GM21515 (cell line): ENCODE results near the gene FREM1.

ENCODE experiments used
- ATAC-seq: cut with Tn5 transposase; IDR thresholded peaks from one replicate; pipeline ENCODE4 v1.9.1; 2021; ENCODE audit not compliant: unreplicated experiment

Gene FREM1

GRCh38 chr9:14909601-14909960, 647 bp downstream of the FREM1 start:
- ATAC-seq = no peak

DNA sequence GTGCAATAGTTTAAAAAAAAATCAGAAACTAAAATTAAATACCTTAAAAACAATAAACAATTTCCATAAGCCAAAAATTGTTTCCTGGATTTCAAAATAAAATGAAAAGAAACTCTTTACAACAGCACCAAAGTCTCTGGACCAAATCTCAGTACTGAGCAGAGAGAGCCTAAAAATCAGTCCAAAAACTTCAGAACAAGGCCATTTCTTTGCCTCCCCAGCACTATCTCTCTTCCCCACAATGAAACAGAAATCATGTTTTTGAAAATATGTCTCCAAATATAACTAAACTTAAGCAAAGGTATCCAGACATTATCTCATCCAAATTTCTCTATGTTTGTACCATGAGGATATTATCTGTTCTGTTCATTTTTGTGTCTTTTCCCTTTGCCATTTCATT, 1.0 kb downstream of the FREM1 start:
- ATAC-seq = no peak

DNA sequence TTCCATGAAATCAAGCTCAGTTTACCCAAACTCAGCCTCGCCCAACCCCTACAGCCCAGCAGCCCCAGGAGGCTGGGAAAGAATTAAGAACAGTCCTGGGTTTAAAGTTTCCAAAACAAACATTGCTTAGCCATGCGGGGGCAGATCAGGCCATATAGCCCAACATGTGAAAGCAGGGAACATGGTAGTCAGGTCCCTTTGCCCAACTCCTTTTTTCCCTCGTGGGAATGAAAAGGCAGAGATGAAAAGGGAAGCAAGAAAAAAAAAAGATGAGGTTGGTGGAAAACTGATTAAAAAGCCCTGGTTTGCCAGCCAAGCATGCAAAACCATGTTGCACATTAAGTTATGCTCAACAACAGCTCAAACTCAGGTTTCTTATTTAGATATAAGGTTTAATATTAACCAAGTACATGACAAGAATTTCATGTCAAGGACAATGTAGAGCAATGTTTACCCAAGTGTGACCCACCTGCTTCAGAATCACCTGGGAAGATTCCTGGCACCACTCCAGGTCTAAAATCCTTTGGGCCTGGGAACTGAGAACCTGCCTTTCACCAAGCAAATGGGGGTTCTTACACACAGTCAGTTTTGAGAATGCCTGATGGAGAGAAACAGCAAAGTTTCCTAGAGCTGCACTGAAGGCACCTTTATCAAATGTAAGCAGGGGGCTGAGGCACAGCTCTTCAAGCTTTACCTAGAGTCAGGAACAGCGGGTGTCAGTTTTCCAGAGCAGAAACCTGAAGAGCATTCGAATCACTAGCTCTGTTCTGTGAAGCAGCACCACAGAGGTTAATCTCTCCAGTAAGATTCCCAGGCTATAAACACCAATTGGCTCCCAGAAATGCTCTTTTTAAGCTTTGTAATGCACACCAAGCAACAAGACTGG, 1.7 kb downstream of the FREM1 start:
- ATAC-seq = no peak

- no peak for ATAC-seq
Measured at GRCh38 chr9:14907696-14908095, 2.5 kb downstream of the FREM1 start.

GRCh38 chr9:14907360-14907685, 2.9 kb downstream of the FREM1 start:
- ATAC-seq = no peak

GRCh38 chr9:14906644-14907359, 3.4 kb downstream of the FREM1 start:
- no peak for ATAC-seq

- no peak for ATAC-seq
Measured at GRCh38 chr9:14906000-14906399, 4.2 kb downstream of the FREM1 start.

GRCh38 chr9:14903040-14903439, 7.2 kb downstream of the FREM1 start:
- ATAC-seq = no peak

DNA sequence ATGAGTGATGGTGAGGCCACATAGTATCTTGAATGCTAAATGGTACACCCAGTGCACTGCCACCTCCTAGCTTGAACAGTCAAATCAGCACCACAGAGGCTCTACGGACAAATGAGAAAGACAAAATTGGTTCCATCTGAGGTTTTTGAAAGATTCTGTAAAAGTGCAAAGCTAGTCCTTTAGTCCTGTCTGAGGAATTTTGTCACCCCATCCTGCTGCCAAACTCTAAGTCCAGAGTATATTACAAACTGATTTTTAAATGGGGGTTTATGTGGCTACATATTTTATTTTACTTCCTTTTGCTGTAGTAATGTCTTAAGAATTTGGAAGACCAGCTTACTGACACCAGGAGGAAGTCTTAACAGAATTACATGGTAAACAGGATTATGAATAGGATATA, 7.7 kb downstream of the FREM1 start:
- ATAC-seq = no peak

- no peak for ATAC-seq
Measured at GRCh38 chr9:14899815-14900193, 10.4 kb downstream of the FREM1 start.

DNA sequence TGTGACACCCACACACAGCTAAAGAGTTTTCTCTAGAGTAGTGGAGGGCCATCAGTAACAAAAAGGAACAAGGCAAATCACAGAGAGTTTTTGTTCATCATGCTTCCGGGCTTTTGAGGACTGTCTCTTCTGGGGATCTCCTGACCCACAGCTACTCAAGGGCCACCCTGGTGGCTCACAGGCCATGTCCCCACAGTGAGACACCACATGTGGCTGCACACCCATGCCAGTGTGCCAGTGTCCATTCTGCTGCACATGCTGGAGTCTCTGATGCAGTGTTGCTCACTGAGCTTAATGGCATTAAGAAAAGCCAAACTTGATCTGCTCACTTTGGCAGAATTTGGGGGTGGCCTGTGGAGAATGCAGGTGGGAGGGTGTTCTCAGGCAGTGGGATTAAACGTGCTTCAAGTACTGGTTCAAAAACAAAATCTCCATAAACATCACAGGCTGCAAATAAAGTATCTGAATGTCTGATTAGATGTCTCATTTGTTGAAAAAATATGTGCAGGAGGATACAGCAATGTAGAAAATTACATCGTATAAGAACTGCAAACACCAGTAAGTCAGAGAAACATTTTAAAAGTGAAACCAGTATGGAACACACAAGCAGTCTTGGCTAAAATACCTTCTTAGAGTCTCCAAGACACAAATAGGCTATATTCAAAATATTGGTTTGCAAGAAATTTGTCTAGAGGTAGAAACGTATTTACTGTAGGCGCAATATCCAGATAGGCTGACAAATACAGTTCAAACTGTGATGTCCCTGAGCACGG, 11.0 kb downstream of the FREM1 start:
- no peak for ATAC-seq

- no peak for ATAC-seq
Measured at GRCh38 chr9:14895806-14896205, 14.4 kb downstream of the FREM1 start.

DNA sequence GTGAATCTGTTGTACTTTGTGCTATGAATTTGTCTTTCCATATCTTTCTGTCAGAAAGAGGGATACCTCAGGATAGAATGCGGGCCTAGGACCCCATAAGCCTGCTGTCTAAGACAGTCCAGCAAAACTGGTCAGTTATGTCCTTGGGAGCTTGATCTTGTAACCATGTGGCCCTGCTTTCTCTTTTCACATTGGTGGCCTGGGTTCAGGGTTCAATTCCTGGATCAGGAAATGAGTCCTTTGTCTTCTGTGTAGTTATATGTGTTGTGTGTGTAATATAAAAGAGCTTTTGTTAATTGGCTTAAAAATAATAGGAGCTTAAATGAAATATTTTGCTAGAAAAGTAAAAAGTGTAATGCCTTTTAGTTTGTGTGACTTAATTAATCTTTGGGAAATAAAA, 16.9 kb downstream of the FREM1 start:
- ATAC-seq = no peak

- ATAC-seq = no peak
Measured at GRCh38 chr9:14891332-14891731, 18.9 kb downstream of the FREM1 start.

GRCh38 chr9:14889451-14889850, 20.8 kb downstream of the FREM1 start:
- no peak for ATAC-seq

GRCh38 chr9:14888875-14889274, 21.4 kb downstream of the FREM1 start:
- ATAC-seq = no peak

GRCh38 chr9:14888272-14888671, 22.0 kb downstream of the FREM1 start:
- ATAC-seq = no peak

DNA sequence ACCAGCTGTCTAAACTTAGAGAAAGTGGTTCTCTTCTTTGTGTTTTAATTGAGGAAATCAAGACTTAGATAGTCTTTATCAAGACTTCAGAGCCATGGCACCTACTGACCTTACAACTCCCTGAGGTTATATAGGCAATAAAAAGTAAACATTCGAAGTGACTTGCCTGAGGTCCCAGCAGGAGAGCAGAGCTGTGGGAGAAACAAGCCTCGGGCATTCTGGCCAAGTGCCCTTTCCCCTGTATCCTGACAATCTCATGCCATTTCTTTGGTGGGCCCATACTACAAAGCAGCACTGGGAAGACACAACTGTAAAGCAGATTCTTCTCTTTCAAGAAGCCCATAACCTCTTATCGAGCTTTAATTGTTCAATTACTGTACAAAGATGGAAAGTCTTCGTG, 23.1 kb downstream of the FREM1 start:
- ATAC-seq = no peak

- ATAC-seq = no peak
Measured at GRCh38 chr9:14883310-14883944, 26.8 kb downstream of the FREM1 start.

GRCh38 chr9:14882090-14882489, 28.1 kb downstream of the FREM1 start:
- no peak for ATAC-seq

DNA sequence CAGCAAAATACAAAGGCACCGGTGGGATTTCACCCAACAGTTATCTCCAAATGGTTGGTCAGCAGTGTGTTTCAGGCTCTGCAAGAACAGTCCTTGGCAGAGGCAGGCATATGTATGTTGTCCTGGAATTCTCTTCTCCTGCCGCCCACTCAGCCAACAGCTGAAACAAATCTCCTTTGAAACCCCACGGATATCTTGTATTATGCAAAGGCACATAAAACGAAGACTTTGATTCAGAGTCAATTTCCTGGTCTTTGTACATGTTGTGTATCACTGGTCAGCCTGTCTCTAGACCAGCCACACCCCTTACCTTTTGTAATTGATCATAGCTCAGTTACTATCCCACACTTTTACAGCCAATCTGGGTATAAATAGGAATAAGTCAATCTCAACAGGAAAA, 29.2 kb downstream of the FREM1 start:
- no peak for ATAC-seq
